Fibroblast of lung (primary cell): ENCODE data around the gene SBF2. TPM values are rescaled to one million over a fixed set of nuclear protein-coding genes. Genes with fewer than 3 reads are reported as not detected.
"Not testable (repeated sequence)": the region's sequence is repeated elsewhere in the genome, so short reads cannot be mapped to it uniquely, and the experiment has no call there.

Experiments used
- DNase-seq, 2 donors: peaks; one replicate each; pipeline versions ENCODE4 v3.0.0 to v3.0.0-alpha.2; 2010; ENCODE audit warnings: low read depth in 2 of 2
- H2AFZ ChIP-seq: 2 replicates; pipeline ENCODE4 v1.5.1; 2012; ENCODE audit warnings: low read length, control low read depth, inconsistent platforms
- H3K27ac ChIP-seq: 2 replicates; pipeline ENCODE4 v1.5.1; 2011; ENCODE audit warnings: low read length, control low read depth; ENCODE audit not compliant: insufficient read depth
- H3K27me3 ChIP-seq: 2 replicates; pipeline ENCODE4 v1.5.1; 2011; ENCODE audit warnings: mild to moderate bottlenecking, low read length; ENCODE audit not compliant: control insufficient read depth, insufficient read depth
- H3K36me3 ChIP-seq: 2 replicates; pipeline ENCODE4 v1.5.1; 2011; ENCODE audit warnings: low read length; ENCODE audit not compliant: control insufficient read depth, insufficient read depth
- H3K4me1 ChIP-seq: 2 replicates; pipeline ENCODE4 v1.5.1; 2011; ENCODE audit warnings: low read length; ENCODE audit not compliant: control insufficient read depth, insufficient read depth; ENCODE audit errors: extremely low read depth
- H3K4me2 ChIP-seq: 2 replicates; pipeline ENCODE4 v1.5.1; 2011; ENCODE audit warnings: low read length, control low read depth; ENCODE audit not compliant: insufficient read depth; ENCODE audit errors: extremely low read depth
- H3K4me3 ChIP-seq, 4 experiments: fragments of 200-600 bp in 1 of 4; sonication (generic) in 1 of 4; replicated peaks in 1 of 4; 2 replicates each; pipeline ENCODE4 v1.5.1; 2011 to 2016; ENCODE audit warnings: low read length in 4 of 4, low read depth in 3 of 4, mild to moderate bottlenecking in 3 of 4, control low read depth in 2 of 4, inconsistent platforms in 1 of 4, mixed read lengths in 1 of 4; ENCODE audit not compliant: insufficient read depth in 1 of 4; ENCODE audit errors: control extremely low read depth in 1 of 4
- H3K79me2 ChIP-seq: 2 replicates; pipeline ENCODE4 v1.5.1; 2012; ENCODE audit warnings: mild to moderate bottlenecking, low read length, inconsistent platforms; ENCODE audit not compliant: control insufficient read depth, insufficient read depth
- H3K9ac ChIP-seq: 2 replicates; pipeline ENCODE4 v1.5.1; 2011; ENCODE audit warnings: mild to moderate bottlenecking, low read length, control low read depth; ENCODE audit not compliant: insufficient read depth
- H3K9me3 ChIP-seq: 2 replicates; pipeline ENCODE4 v1.5.1; 2012; ENCODE audit warnings: low read depth, low read length; ENCODE audit not compliant: control insufficient read depth, insufficient read depth
- H4K20me1 ChIP-seq: 2 replicates; pipeline ENCODE4 v1.5.1; 2011; ENCODE audit warnings: low read length; ENCODE audit not compliant: control insufficient read depth, insufficient read depth; ENCODE audit errors: extremely low read depth
- EZH2 ChIP-seq: IDR thresholded peaks from 2 replicates; pipeline ENCODE4 v1.5.1; 2012; ENCODE audit warnings: low read length, control low read depth, mild to moderate bottlenecking; ENCODE audit errors: missing control alignments
- polyA plus RNA-seq, 2 donors: library from polyadenylated mRNA; depleted of rRNA in 1 of 2; stranded (reverse) in 1 of 2; unstranded in 1 of 2; fragments of >200 nt; gene quantifications; 2 replicates each; pipeline ENCODE4 v1.2.1, GENCODE V29; 2011 to 2012; ENCODE audit warnings: missing spikeins in 1 of 2
- total RNA-seq: library from RNA; depleted of rRNA; stranded (reverse); fragments of >200 nt; gene quantifications from 2 replicates; pipeline ENCODE4 v1.2.1, GENCODE V29; 2014
- TF ChIP-seq, protein P1 (sequence below), 2 donors: IDR thresholded peaks in 1 of 2; conservative IDR thresholded peaks in 1 of 2; 1 replicate in 1 of 2; 2 replicates in 1 of 2; pipeline ENCODE4 v1.5.1; 2011 to 2012; ENCODE audit warnings: low read length in 2 of 2, control low read depth in 1 of 2, inconsistent platforms in 1 of 2, low read depth in 1 of 2, mild to moderate bottlenecking in 1 of 2

SBF2 gene
- total and polyA plus RNA-seq, 2 donors (not counting 1 experiment from before 2014, with no cell fraction given) = 69.4 to 95.9 TPM

DNA sequence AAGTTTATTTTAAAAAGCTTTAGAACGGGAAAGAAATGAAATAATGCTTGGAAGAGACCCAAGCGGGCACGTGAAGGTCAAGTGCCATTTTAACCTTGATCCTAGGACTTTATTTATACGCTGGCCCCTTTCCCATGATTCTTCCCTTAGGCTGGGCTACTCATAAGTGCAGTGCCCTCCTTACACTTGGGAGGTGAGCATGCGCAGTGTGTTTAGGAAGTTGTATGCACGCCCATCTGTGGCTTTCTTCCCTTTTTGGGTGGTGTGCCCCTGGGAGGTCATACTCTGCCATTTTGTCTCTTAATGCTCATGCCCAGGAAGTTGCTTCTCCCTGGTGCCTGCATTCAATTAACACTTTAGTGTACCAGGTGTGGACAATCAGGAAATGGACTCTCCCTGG is 390.4 kb downstream of the SBF2 start:
- H3K27ac ChIP-seq = no peak overlapping the region
- H3K4me3 ChIP-seq = no peak overlapping the region
- H3K9ac ChIP-seq = no peak overlapping the region
- no peaks in the 10 kb centered on the region for H3K9me3 ChIP-seq
- H3K27me3 ChIP-seq = no peaks in the 10 kb centered on the region
- no peak overlapping the region for H3K4me2 ChIP-seq
- TF ChIP-seq EZH2 = no peak
- TF ChIP-seq, protein P1, sequence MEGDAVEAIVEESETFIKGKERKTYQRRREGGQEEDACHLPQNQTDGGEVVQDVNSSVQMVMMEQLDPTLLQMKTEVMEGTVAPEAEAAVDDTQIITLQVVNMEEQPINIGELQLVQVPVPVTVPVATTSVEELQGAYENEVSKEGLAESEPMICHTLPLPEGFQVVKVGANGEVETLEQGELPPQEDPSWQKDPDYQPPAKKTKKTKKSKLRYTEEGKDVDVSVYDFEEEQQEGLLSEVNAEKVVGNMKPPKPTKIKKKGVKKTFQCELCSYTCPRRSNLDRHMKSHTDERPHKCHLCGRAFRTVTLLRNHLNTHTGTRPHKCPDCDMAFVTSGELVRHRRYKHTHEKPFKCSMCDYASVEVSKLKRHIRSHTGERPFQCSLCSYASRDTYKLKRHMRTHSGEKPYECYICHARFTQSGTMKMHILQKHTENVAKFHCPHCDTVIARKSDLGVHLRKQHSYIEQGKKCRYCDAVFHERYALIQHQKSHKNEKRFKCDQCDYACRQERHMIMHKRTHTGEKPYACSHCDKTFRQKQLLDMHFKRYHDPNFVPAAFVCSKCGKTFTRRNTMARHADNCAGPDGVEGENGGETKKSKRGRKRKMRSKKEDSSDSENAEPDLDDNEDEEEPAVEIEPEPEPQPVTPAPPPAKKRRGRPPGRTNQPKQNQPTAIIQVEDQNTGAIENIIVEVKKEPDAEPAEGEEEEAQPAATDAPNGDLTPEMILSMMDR (conservative IDR thresholded peaks at IDR 0.05 in 1 of 2, IDR thresholded peaks at IDR 0.05 in 1 of 2; ENCODE audit: low read depth in 1 of 2, low read length in 2 of 2) = no peak
- H2AFZ ChIP-seq = no peak overlapping the region
- no peaks in the 10 kb centered on the region for H3K36me3 ChIP-seq
- H3K79me2 ChIP-seq = no peaks in the 10 kb centered on the region
- no peak for DNase-seq
- no peaks in the 10 kb centered on the region for H4K20me1 ChIP-seq
- H3K4me1 ChIP-seq = peaks cover 14% of the 10 kb centered on the region

DNA sequence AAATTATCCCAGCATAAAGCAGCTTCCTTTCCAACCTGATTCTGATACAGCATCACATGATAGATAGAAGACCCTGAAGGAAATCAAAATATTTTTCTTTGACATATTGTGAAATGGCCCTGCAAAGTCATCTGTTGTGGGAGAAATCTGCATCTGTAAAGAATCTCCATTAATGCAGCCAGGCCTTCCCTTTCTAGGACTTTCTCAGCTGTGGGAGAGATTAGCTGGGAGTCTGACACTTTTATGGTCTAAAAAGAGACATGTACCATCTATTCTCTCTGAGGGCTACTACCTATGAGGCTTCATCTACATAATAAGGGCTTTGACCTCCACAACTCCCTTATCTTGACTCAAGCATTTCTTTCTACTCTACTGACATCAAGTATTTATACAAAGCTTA is 392.1 kb downstream of the SBF2 start:
- Histone ChIP-seq H3K27ac (no peak overlapping the region), H3K79me2 (no peaks in the 10 kb centered on the region), H3K4me1 (peaks cover 7% of the 10 kb centered on the region), H3K9me3 (no peaks in the 10 kb centered on the region), H3K9ac (no peak overlapping the region), H3K4me2 (no peak overlapping the region), H3K4me3 (no peak overlapping the region), H3K36me3 (no peaks in the 10 kb centered on the region), H3K27me3 (no peaks in the 10 kb centered on the region), H2AFZ (no peak overlapping the region), H4K20me1 (no peaks in the 10 kb centered on the region)
- TF ChIP-seq EZH2 = no peak
- TF ChIP-seq, protein P1 (conservative IDR thresholded peaks at IDR 0.05 in 1 of 2, IDR thresholded peaks at IDR 0.05 in 1 of 2; ENCODE audit: low read depth in 1 of 2, low read length in 2 of 2) = no peak
- no peak for DNase-seq

DNA sequence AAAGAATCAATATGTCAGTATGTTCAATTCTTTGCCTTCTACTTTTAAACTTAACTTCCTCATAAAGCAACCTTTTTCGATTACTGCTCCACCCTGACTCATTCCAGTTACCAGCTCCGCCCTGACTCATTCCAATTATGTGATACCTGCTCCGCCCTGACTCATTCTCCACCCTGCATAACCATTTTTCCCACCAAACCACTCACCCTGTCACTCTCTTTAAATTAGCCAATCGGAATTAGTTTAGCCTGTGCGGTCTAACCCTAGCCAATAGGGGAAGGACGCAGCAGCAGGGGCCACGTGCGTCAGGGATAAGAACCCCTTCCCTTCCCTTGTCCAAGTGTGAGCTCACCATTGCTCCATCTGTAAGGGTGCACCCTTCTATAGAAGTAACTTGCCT is 393.8 kb downstream of the SBF2 start:
- not testable (repeated sequence) for H3K4me1 ChIP-seq, H3K36me3 ChIP-seq, H3K27ac ChIP-seq, H3K4me3 ChIP-seq, H3K4me2 ChIP-seq, H4K20me1 ChIP-seq, H2AFZ ChIP-seq, H3K27me3 ChIP-seq, H3K79me2 ChIP-seq, H3K9ac ChIP-seq, H3K9me3 ChIP-seq
- peak; percentile 58 to 92 for DNase-seq

DNA sequence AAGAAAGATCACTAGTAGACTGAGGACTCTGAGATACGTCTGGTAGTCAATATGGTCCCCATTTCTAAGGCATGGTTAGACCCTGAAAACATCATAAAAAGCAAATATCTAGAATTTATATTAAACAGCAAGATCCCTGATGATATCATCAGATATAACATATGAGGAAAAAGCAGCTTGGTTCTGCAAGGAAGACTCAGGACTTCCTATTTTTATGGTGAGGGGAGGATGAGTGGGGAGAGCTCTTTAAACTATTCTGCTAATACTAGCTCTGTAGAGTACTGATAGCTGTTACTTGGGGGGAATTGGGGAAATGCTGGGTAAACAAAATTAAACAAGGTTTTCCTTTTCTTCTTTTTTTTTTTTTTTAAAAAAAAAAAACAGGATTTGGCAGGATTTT is 394.3 kb downstream of the SBF2 start:
- Histone ChIP-seq H2AFZ (no peak overlapping the region), H3K4me3 (no peak overlapping the region), H3K4me1 (peaks cover under 1% of the 10 kb centered on the region), H3K36me3 (no peaks in the 10 kb centered on the region), H3K9ac (no peak overlapping the region), H3K27me3 (no peaks in the 10 kb centered on the region), H3K9me3 (no peaks in the 10 kb centered on the region), H3K79me2 (no peaks in the 10 kb centered on the region), H3K4me2 (no peak overlapping the region), H4K20me1 (no peaks in the 10 kb centered on the region), H3K27ac (peak overlapping the region; percentile 52)
- TF ChIP-seq EZH2 = no peak
- TF ChIP-seq, protein P1 (conservative IDR thresholded peaks at IDR 0.05 in 1 of 2, IDR thresholded peaks at IDR 0.05 in 1 of 2; ENCODE audit: low read depth in 1 of 2, low read length in 2 of 2) = no peak
- DNase-seq = no peak
